C4-2B (cell line): ENCODE measurements around the gene GBGT1.

ENCODE experiments used
- CTCF ChIP-seq: fragments of 450-650 bp; conservative IDR thresholded peaks from 2 replicates; pipeline ENCODE4 v1.5.1; 2017; ENCODE audit warnings: mild to moderate bottlenecking
- ZFX ChIP-seq: fragments of 450-650 bp; IDR thresholded peaks from 2 replicates; pipeline ENCODE4 v1.6.1; 2017

- TF ChIP-seq CTCF: no peak
- no peak for TF ChIP-seq ZFX
Observed at GRCh38 chr9:133151601-133152525, 11.9 kb downstream of the GBGT1 start.
